H1 (cell line): Measurements from ENCODE around the gene SKOR2.

ENCODE experiments used
- BCL11A ChIP-seq, 2 experiments: IDR thresholded peaks; one replicate each; pipeline ENCODE4 v1.6.1; 2011; ENCODE audit warnings: low read depth in 2 of 2, low read length in 2 of 2, mild to moderate bottlenecking in 2 of 2
- CREB1 ChIP-seq: IDR thresholded peaks from 2 replicates; pipeline ENCODE4 v1.6.1; 2012; ENCODE audit warnings: inconsistent platforms
- EP300 ChIP-seq, 2 experiments: IDR thresholded peaks; 1 replicate in 1 of 2; 2 replicates in 1 of 2; pipeline ENCODE4 v1.6.1; 2011 to 2012; ENCODE audit warnings: low read depth in 2 of 2, low read length in 2 of 2, mild to moderate bottlenecking in 2 of 2, borderline replicate concordance in 1 of 2, inconsistent platforms in 1 of 2, moderate library complexity in 1 of 2
- GTF2F1 ChIP-seq: IDR thresholded peaks from 2 replicates; pipeline ENCODE4 v1.6.1; 2012; ENCODE audit warnings: low read depth, low read length, improper control_type of control experiment, borderline replicate concordance
- POLR2AphosphoS5 ChIP-seq: IDR thresholded peaks from 2 replicates; pipeline ENCODE4 v1.6.1; 2011; ENCODE audit warnings: low read depth, low read length
- SIN3A ChIP-seq, 2 experiments: IDR thresholded peaks in 1 of 2; conservative IDR thresholded peaks in 1 of 2; 2 replicates each; pipeline ENCODE4 v1.6.1; 2011 to 2012; ENCODE audit warnings: low read length in 2 of 2, improper control_type of control experiment in 1 of 2, low read depth in 1 of 2, mild to moderate bottlenecking in 1 of 2
- SIRT6 ChIP-seq: IDR thresholded peaks from one replicate; pipeline ENCODE4 v1.7.1; 2012; ENCODE audit warnings: low read length, inconsistent platforms
- TEAD4 ChIP-seq: IDR thresholded peaks from 2 replicates; pipeline ENCODE4 v1.6.1; 2012; ENCODE audit warnings: low read depth, low read length, inconsistent platforms, mixed read lengths
- TF ChIP-seq, protein P1 (sequence below): IDR thresholded peaks from 2 replicates; pipeline ENCODE4 v1.6.1; 2012; ENCODE audit warnings: inconsistent platforms
- TF ChIP-seq, protein P2 (sequence below), 3 experiments: IDR thresholded peaks; 1 replicate in 2 of 3; 2 replicates in 1 of 3; pipeline versions ENCODE4 v1.5.1 to v1.6.1; 2011; ENCODE audit warnings: low read length in 3 of 3, mild to moderate bottlenecking in 3 of 3, inconsistent platforms in 2 of 3, low read depth in 1 of 3, moderate library complexity in 1 of 3; ENCODE audit not compliant: insufficient read depth in 1 of 3; ENCODE audit errors: control extremely low read depth in 1 of 3

DNA sequence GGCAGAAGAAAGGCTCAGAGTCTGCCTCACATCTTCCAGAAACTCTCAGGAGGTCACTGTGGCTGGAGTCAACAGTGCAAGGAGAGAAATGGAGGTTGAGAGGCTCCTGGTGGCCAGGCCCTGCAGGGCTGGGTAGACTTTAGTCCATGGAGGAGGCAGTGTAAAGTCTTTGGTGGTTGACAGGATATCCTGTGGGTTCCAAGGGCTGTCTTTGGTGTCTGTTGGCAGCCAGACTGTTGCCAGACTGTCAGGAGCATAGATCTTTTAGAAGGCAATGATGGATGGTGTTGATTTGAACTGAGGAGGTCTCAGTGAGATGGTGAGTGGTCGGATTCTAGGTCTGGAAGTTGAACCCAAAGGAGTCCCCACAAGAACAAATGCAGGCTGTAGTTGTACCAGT is 45.0 kb upstream of the SKOR2 start:
- TF ChIP-seq EP300 (IDR thresholded peaks at IDR 0.05; ENCODE audit: borderline replicate concordance in 1 of 2, low read depth in 2 of 2, low read length in 2 of 2) = no peak
- TF ChIP-seq, protein P1, sequence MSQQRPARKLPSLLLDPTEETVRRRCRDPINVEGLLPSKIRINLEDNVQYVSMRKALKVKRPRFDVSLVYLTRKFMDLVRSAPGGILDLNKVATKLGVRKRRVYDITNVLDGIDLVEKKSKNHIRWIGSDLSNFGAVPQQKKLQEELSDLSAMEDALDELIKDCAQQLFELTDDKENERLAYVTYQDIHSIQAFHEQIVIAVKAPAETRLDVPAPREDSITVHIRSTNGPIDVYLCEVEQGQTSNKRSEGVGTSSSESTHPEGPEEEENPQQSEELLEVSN = no peak
- TF ChIP-seq, protein P2, sequence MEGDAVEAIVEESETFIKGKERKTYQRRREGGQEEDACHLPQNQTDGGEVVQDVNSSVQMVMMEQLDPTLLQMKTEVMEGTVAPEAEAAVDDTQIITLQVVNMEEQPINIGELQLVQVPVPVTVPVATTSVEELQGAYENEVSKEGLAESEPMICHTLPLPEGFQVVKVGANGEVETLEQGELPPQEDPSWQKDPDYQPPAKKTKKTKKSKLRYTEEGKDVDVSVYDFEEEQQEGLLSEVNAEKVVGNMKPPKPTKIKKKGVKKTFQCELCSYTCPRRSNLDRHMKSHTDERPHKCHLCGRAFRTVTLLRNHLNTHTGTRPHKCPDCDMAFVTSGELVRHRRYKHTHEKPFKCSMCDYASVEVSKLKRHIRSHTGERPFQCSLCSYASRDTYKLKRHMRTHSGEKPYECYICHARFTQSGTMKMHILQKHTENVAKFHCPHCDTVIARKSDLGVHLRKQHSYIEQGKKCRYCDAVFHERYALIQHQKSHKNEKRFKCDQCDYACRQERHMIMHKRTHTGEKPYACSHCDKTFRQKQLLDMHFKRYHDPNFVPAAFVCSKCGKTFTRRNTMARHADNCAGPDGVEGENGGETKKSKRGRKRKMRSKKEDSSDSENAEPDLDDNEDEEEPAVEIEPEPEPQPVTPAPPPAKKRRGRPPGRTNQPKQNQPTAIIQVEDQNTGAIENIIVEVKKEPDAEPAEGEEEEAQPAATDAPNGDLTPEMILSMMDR (IDR thresholded peaks at IDR 0.05; ENCODE audit: control extremely low read depth in 1 of 3, insufficient read depth in 1 of 3, low read depth in 1 of 3, low read length in 3 of 3) = no peak
- no peak for TF ChIP-seq BCL11A (IDR thresholded peaks at IDR 0.05; ENCODE audit: low read depth in 2 of 2, low read length in 2 of 2)
- no peak for TF ChIP-seq CREB1
- TF ChIP-seq SIRT6 = no peak
- no peak for TF ChIP-seq POLR2AphosphoS5
- TF ChIP-seq SIN3A (conservative IDR thresholded peaks at IDR 0.05 in 1 of 2, IDR thresholded peaks at IDR 0.05 in 1 of 2; ENCODE audit: low read depth in 1 of 2, low read length in 2 of 2) = no peak
- TF ChIP-seq TEAD4 = no peak
- no peak for TF ChIP-seq GTF2F1
